D721Med (cell line): Measurements from ENCODE around the gene NBEA.

ENCODE experiments used
- DNase-seq: peaks from one replicate; pipeline ENCODE4 v3.0.0; 2011; ENCODE audit warnings: low spot score; ENCODE audit not compliant: insufficient read length
- FAIRE-seq: peaks from 2 replicates; lab custom pipeline; 2011; peaks lifted over from hg19 to GRCh38; lab: Jason Lieb, UNC
- CTCF ChIP-seq: IDR thresholded peaks from 2 replicates; pipeline ENCODE4 v1.5.1; 2012; ENCODE audit warnings: mild to moderate bottlenecking, control low read depth; ENCODE audit not compliant: insufficient read depth; ENCODE audit errors: missing control alignments

Gene NBEA

GRCh38 chr13:35699825-35700510 is 757.9 kb downstream of the NBEA start:
- TF ChIP-seq CTCF, result no peak
- DNase-seq (no peak), FAIRE-seq (no peak)

DNA sequence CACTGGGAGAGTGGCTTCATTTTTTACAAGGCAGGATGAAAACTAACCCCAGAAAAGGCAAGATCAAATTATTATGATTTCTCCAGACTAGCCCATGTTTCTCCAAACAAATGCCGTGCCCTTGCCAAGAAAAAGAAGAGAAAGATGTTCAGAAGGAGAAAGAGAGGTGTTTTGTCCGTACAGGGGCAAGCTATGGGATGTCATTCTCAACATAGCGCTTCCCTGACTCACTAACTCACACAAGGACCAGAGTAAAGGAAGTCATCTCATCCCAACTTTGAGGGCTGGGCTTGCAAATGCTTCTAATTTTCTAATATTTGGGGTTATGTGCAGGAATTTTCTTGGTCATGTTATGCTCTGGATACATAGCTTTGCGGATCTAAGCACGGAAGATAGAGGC is 758.6 kb downstream of the NBEA start:
- no peak for FAIRE-seq
- no peak for TF ChIP-seq CTCF
- DNase-seq, result no peak

GRCh38 chr13:35702316-35702715 is 760.2 kb downstream of the NBEA start:
- no peak for TF ChIP-seq CTCF
- DNase-seq, result no peak
- FAIRE-seq, result no peak

GRCh38 chr13:35703061-35703460 is 761.0 kb downstream of the NBEA start:
- DNase-seq (no peak), FAIRE-seq (peak; percentile 70)
- no peak for TF ChIP-seq CTCF

DNA sequence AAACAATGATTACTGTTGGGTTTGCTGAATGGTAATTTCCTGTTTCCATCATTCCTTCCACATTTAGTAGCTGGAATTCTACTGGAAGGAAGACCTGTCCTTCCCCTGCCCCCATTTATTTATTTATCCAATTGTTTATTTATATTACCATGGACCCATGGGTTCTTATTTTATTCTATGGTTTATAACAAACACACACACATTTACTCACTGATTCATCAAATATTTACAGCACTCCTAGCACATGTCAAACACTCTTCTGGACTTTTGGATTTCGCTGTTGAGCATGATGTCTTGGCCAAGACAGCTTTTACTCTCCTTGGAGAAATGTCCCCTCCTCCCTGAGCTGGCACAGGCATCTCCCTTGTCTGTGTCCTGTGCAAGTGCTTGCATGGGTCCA is 762.3 kb downstream of the NBEA start:
- TF ChIP-seq CTCF, result no peak
- DNase-seq (no peak), FAIRE-seq (no peak)

DNA sequence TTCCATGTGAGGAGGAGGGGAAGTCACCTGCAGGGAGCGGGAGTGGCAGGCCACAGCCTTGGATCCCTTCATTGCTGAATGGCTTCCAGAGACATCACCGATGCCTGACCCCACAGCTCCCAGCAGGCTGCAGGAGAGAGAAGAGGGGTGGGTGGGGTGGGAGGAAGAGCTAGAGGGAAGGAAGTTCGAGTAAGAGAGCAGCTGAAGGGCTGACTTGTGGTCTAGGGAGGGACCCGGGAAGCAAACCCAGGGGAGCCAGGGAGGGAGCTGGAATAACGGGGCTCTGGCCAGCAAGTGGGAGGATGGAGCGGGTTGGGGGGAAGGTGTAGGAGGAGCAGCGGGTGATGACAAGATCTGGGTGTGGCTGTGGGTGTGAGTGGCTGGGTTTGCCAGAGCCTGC is 764.2 kb downstream of the NBEA start:
- no peak for DNase-seq
- no peak for TF ChIP-seq CTCF

GRCh38 chr13:35706721-35707120 is 764.7 kb downstream of the NBEA start:
- no peak for DNase-seq
- no peak for TF ChIP-seq CTCF

More for the DNA sequence above, 764.2 kb downstream of the NBEA start:
- no peak for FAIRE-seq

More at GRCh38 chr13:35706721-35707120, 764.7 kb downstream of the NBEA start:
- no peak for FAIRE-seq
